ENCODE data around the gene HECTD4.

GRCh38 chr12:112420740-112421139 lies 38.5 kb upstream of the HECTD4 start:
- TF ChIP-seq CTCF (conservative IDR thresholded peaks at IDR 0.05 in 1 of 2, IDR thresholded peaks at IDR 0.05 in 1 of 2; ENCODE audit: extremely low read depth in 1 of 2, insufficient read depth in 1 of 2, low read depth in 1 of 2, low read length in 2 of 2) (no peak), EZH2 (IDR thresholded peaks at IDR 0.05; ENCODE audit: borderline replicate concordance, low read length) (no peak)
